ENCODE results near the gene POLD3.

The POLD3 gene

GRCh38 chr11:74646954-74647353 is 54.6 kb downstream of the POLD3 start:
- Histone ChIP-seq H2BK5ac (ENCODE audit: low read length) (no peak overlapping the region), H3K27me3 (ENCODE audit: control insufficient read depth in 3 of 3, insufficient read depth in 3 of 3, low read depth in 1 of 3, low read length in 3 of 3) (no peaks in the 10 kb centered on the region), H4K91ac (ENCODE audit: low read depth, low read length, poor library complexity) (no peak overlapping the region), H3K14ac (ENCODE audit: low read length) (no peak overlapping the region), H3K23ac (ENCODE audit: low read depth, low read length, poor library complexity) (no peak overlapping the region), H3K4ac (ENCODE audit: low read length) (no peak overlapping the region), H3K4me2 (ENCODE audit: insufficient read depth, low read length, poor library complexity, severe bottlenecking) (no peak overlapping the region), H2BK12ac (ENCODE audit: low read length) (no peak overlapping the region), H3K79me1 (ENCODE audit: low read depth, low read length) (no peaks in the 10 kb centered on the region), H3K4me3 (ENCODE audit: low read length in 2 of 2) (no peak overlapping the region), H2BK15ac (ENCODE audit: low read length) (no peak overlapping the region), H2AK5ac (ENCODE audit: low read depth, low read length) (no peak overlapping the region), H2BK120ac (ENCODE audit: low read depth, low read length) (no peak overlapping the region), H3K36me3 (replicated peaks in 1 of 2; ENCODE audit: control insufficient read depth in 2 of 2, insufficient read depth in 2 of 2, low read length in 2 of 2) (peaks cover 9 to 89% of the 10 kb centered on the region in 2 donors), H3K9ac (ENCODE audit: low read depth, low read length, poor library complexity) (no peak overlapping the region), H3K4me1 (ENCODE audit: control insufficient read depth in 2 of 2, insufficient read depth in 1 of 2, low read depth in 1 of 2, low read length in 2 of 2) (peaks cover 0 to 5% of the 10 kb centered on the region in 2 donors), H3K9me3 (replicated peaks in 1 of 2; ENCODE audit: control insufficient read depth in 2 of 2, insufficient read depth in 1 of 2, low read depth in 1 of 2, low read length in 2 of 2) (no peaks in the 10 kb centered on the region), H4K8ac (ENCODE audit: low read depth, low read length) (no peak overlapping the region), H2AFZ (ENCODE audit: low read length) (no peak overlapping the region), H3K18ac (ENCODE audit: low read length) (no peak overlapping the region), H3K27ac (replicated peaks; ENCODE audit: low read length) (no peak overlapping the region)
- WGBS, 2 donors (ENCODE audit: extremely low coverage in 2 of 2, insufficient read length in 2 of 2, insufficient replicate concordance in 1 of 2): no CpG with 5 or more reads among the region's 7 CpGs
- DNase-seq (ENCODE audit: low spot score): no peak

- no peak overlapping the region for H3K4me2 ChIP-seq (ENCODE audit: insufficient read depth, low read length, poor library complexity, severe bottlenecking)
- no peak overlapping the region for H2BK5ac ChIP-seq (ENCODE audit: low read length)
- H2BK15ac ChIP-seq (ENCODE audit: low read length): no peak overlapping the region
- H2BK12ac ChIP-seq (ENCODE audit: low read length): no peak overlapping the region
- H3K18ac ChIP-seq (ENCODE audit: low read length): no peak overlapping the region
- H3K9me3 ChIP-seq (replicated peaks in 1 of 2; ENCODE audit: control insufficient read depth in 2 of 2, insufficient read depth in 1 of 2, low read depth in 1 of 2, low read length in 2 of 2): no peaks in the 10 kb centered on the region
- no peaks in the 10 kb centered on the region for H3K27me3 ChIP-seq (ENCODE audit: control insufficient read depth in 3 of 3, insufficient read depth in 3 of 3, low read depth in 1 of 3, low read length in 3 of 3)
- no peak overlapping the region for H4K91ac ChIP-seq (ENCODE audit: low read depth, low read length, poor library complexity)
- H2AK5ac ChIP-seq (ENCODE audit: low read depth, low read length): no peak overlapping the region
- H2AFZ ChIP-seq (ENCODE audit: low read length): no peak overlapping the region
- peaks cover 9 to 89% of the 10 kb centered on the region in 2 donors for H3K36me3 ChIP-seq (replicated peaks in 1 of 2; ENCODE audit: control insufficient read depth in 2 of 2, insufficient read depth in 2 of 2, low read length in 2 of 2)
- H3K23ac ChIP-seq (ENCODE audit: low read depth, low read length, poor library complexity): no peak overlapping the region
- no peak overlapping the region for H3K27ac ChIP-seq (replicated peaks; ENCODE audit: low read length)
- H3K9ac ChIP-seq (ENCODE audit: low read depth, low read length, poor library complexity): no peak overlapping the region
- DNase-seq (ENCODE audit: low spot score): no peak
- no peak overlapping the region for H4K8ac ChIP-seq (ENCODE audit: low read depth, low read length)
- H3K14ac ChIP-seq (ENCODE audit: low read length): no peak overlapping the region
- H3K4ac ChIP-seq (ENCODE audit: low read length): no peak overlapping the region
- peaks cover 0 to 5% of the 10 kb centered on the region in 2 donors for H3K4me1 ChIP-seq (ENCODE audit: control insufficient read depth in 2 of 2, insufficient read depth in 1 of 2, low read depth in 1 of 2, low read length in 2 of 2)
- H3K79me1 ChIP-seq (ENCODE audit: low read depth, low read length): no peaks in the 10 kb centered on the region
- H3K4me3 ChIP-seq (ENCODE audit: low read length in 2 of 2): no peak overlapping the region
- H2BK120ac ChIP-seq (ENCODE audit: low read depth, low read length): no peak overlapping the region
Observed at GRCh38 chr11:74647404-74647803, 55.0 kb downstream of the POLD3 start.

GRCh38 chr11:74647831-74648230 is 55.4 kb downstream of the POLD3 start:
- Histone ChIP-seq H2BK15ac (ENCODE audit: low read length) (no peak overlapping the region), H3K4me1 (ENCODE audit: control insufficient read depth in 2 of 2, insufficient read depth in 1 of 2, low read depth in 1 of 2, low read length in 2 of 2) (peaks cover 0 to 5% of the 10 kb centered on the region in 2 donors), H3K14ac (ENCODE audit: low read length) (no peak overlapping the region), H2BK12ac (ENCODE audit: low read length) (no peak overlapping the region), H3K23ac (ENCODE audit: low read depth, low read length, poor library complexity) (no peak overlapping the region), H2AK5ac (ENCODE audit: low read depth, low read length) (no peak overlapping the region), H2BK5ac (ENCODE audit: low read length) (no peak overlapping the region), H3K27me3 (ENCODE audit: control insufficient read depth in 3 of 3, insufficient read depth in 3 of 3, low read depth in 1 of 3, low read length in 3 of 3) (no peaks in the 10 kb centered on the region), H2AFZ (ENCODE audit: low read length) (no peak overlapping the region), H3K4me2 (ENCODE audit: insufficient read depth, low read length, poor library complexity, severe bottlenecking) (no peak overlapping the region), H3K9me3 (replicated peaks in 1 of 2; ENCODE audit: control insufficient read depth in 2 of 2, insufficient read depth in 1 of 2, low read depth in 1 of 2, low read length in 2 of 2) (peaks cover 0 to 2% of the 10 kb centered on the region in 2 donors), H3K4ac (ENCODE audit: low read length) (no peak overlapping the region), H3K4me3 (ENCODE audit: low read length in 2 of 2) (no peak overlapping the region), H3K27ac (replicated peaks; ENCODE audit: low read length) (no peak overlapping the region), H3K18ac (ENCODE audit: low read length) (no peak overlapping the region), H2BK120ac (ENCODE audit: low read depth, low read length) (no peak overlapping the region), H3K36me3 (replicated peaks in 1 of 2; ENCODE audit: control insufficient read depth in 2 of 2, insufficient read depth in 2 of 2, low read length in 2 of 2) (peaks cover 9 to 89% of the 10 kb centered on the region in 2 donors), H4K8ac (ENCODE audit: low read depth, low read length) (no peak overlapping the region), H3K9ac (ENCODE audit: low read depth, low read length, poor library complexity) (no peak overlapping the region), H3K79me1 (ENCODE audit: low read depth, low read length) (no peaks in the 10 kb centered on the region), H4K91ac (ENCODE audit: low read depth, low read length, poor library complexity) (no peak overlapping the region)
- WGBS, 2 donors (ENCODE audit: extremely low coverage in 2 of 2, insufficient read length in 2 of 2, insufficient replicate concordance in 1 of 2): no CpG with 5 or more reads among the region's 3 CpGs
- DNase-seq (ENCODE audit: low spot score): no peak

GRCh38 chr11:74648894-74649293 is 56.5 kb downstream of the POLD3 start:
- Histone ChIP-seq H3K9ac (ENCODE audit: low read depth, low read length, poor library complexity) (no peak overlapping the region), H2BK15ac (ENCODE audit: low read length) (no peak overlapping the region), H3K4ac (ENCODE audit: low read length) (no peak overlapping the region), H3K4me3 (ENCODE audit: low read length in 2 of 2) (no peak overlapping the region), H2BK12ac (ENCODE audit: low read length) (no peak overlapping the region), H3K14ac (ENCODE audit: low read length) (no peak overlapping the region), H2BK5ac (ENCODE audit: low read length) (no peak overlapping the region), H4K91ac (ENCODE audit: low read depth, low read length, poor library complexity) (no peak overlapping the region), H3K27ac (replicated peaks; ENCODE audit: low read length) (no peak overlapping the region), H3K23ac (ENCODE audit: low read depth, low read length, poor library complexity) (no peak overlapping the region), H2AFZ (ENCODE audit: low read length) (no peak overlapping the region), H2BK120ac (ENCODE audit: low read depth, low read length) (no peak overlapping the region), H3K9me3 (replicated peaks in 1 of 2; ENCODE audit: control insufficient read depth in 2 of 2, insufficient read depth in 1 of 2, low read depth in 1 of 2, low read length in 2 of 2) (peaks cover 0 to 12% of the 10 kb centered on the region in 2 donors), H3K36me3 (replicated peaks in 1 of 2; ENCODE audit: control insufficient read depth in 2 of 2, insufficient read depth in 2 of 2, low read length in 2 of 2) (peaks cover 10 to 92% of the 10 kb centered on the region in 2 donors), H3K27me3 (ENCODE audit: control insufficient read depth in 3 of 3, insufficient read depth in 3 of 3, low read depth in 1 of 3, low read length in 3 of 3) (no peaks in the 10 kb centered on the region), H2AK5ac (ENCODE audit: low read depth, low read length) (no peak overlapping the region), H3K79me1 (ENCODE audit: low read depth, low read length) (no peaks in the 10 kb centered on the region), H4K8ac (ENCODE audit: low read depth, low read length) (no peak overlapping the region), H3K4me1 (ENCODE audit: control insufficient read depth in 2 of 2, insufficient read depth in 1 of 2, low read depth in 1 of 2, low read length in 2 of 2) (peaks cover 0 to 5% of the 10 kb centered on the region in 2 donors), H3K4me2 (ENCODE audit: insufficient read depth, low read length, poor library complexity, severe bottlenecking) (no peak overlapping the region), H3K18ac (ENCODE audit: low read length) (no peak overlapping the region)
- WGBS, 2 donors (ENCODE audit: extremely low coverage in 2 of 2, insufficient read length in 2 of 2, insufficient replicate concordance in 1 of 2): no CpG with 5 or more reads among the region's 4 CpGs
- DNase-seq (ENCODE audit: low spot score): no peak

All from neuronal stem cell (in vitro differentiated cells).